OCI-LY7 (cell line): ENCODE data around the gene AGBL4. TPM values are rescaled to one million over a fixed set of nuclear protein-coding genes. Genes with fewer than 3 reads are reported as not detected.

ENCODE experiments used
- BruUV-seq: library from RNA; stranded (reverse); fragments of 400-500 nt; replicated peaks from 2 replicates; lab custom pipeline; 2021; lab: Mats Ljungman, UMichigan
- CTCF ChIA-PET: fragments of 300-600 bp; sonication (Branson Sonifier 250); formaldehyde crosslinking; loops from one replicate; lab custom pipeline; 2022; ENCODE audit warnings: antibody characterized with exemption; ENCODE audit not compliant: unreplicated experiment; lab: Charles Lee
- POLR2A ChIA-PET: fragments of 300-600 bp; sonication (Branson Sonifier 250); formaldehyde crosslinking; loops from one replicate; lab custom pipeline; 2022; ENCODE audit warnings: antibody characterized with exemption; lab: Charles Lee
- DNase-seq: peaks from one replicate; pipeline ENCODE4 v3.0.0-alpha.2; 2015; ENCODE audit warnings: low spot score
- H2AFZ ChIP-seq: fragments of 200-600 bp; sonication (generic), shearing (Covaris generic); 2 replicates; pipeline ENCODE4 v1.6.1; 2014; ENCODE audit warnings: mild to moderate bottlenecking, antibody characterized with exemption, low read length, moderate library complexity
- H3K27ac ChIP-seq: fragments of 200-600 bp; sonication (generic); 2 replicates; pipeline ENCODE4 v1.5.1; 2014; ENCODE audit warnings: mixed run types, low read depth, mild to moderate bottlenecking, moderate library complexity, low read length, inconsistent platforms; ENCODE audit not compliant: poor library complexity, severe bottlenecking
- H3K36me3 ChIP-seq: fragments of 200-600 bp; sonication (generic); 2 replicates; pipeline ENCODE4 v1.6.1; 2014; ENCODE audit warnings: mild to moderate bottlenecking, antibody characterized with exemption, low read length, moderate library complexity, mixed read lengths; ENCODE audit not compliant: insufficient read depth
- H3K4me1 ChIP-seq: fragments of 200-600 bp; sonication (generic); 2 replicates; pipeline ENCODE4 v1.5.1; 2014; ENCODE audit warnings: mild to moderate bottlenecking, low read length; ENCODE audit not compliant: insufficient read depth, poor library complexity, severe bottlenecking
- H3K4me2 ChIP-seq: fragments of 200-600 bp; sonication (generic); 2 replicates; pipeline ENCODE4 v1.6.1; 2014; ENCODE audit warnings: mild to moderate bottlenecking, low read length
- H3K4me3 ChIP-seq: fragments of 200-600 bp; sonication (generic); 2 replicates; pipeline ENCODE4 v1.5.1; 2014; ENCODE audit warnings: mild to moderate bottlenecking, low read depth, low read length; ENCODE audit not compliant: poor library complexity, severe bottlenecking
- H3K79me2 ChIP-seq: fragments of 200-600 bp; sonication (generic); 2 replicates; pipeline ENCODE4 v1.6.1; 2016; ENCODE audit warnings: low read depth, mild to moderate bottlenecking, low read length, moderate library complexity, mixed read lengths; ENCODE audit not compliant: insufficient read depth
- H3K9me2 ChIP-seq: fragments of 200-600 bp; sonication (generic); 2 replicates; pipeline ENCODE4 v1.6.1; 2016; ENCODE audit warnings: mild to moderate bottlenecking, low read length, mixed read lengths; ENCODE audit not compliant: insufficient read depth
- H3K9me3 ChIP-seq: fragments of 200-600 bp; sonication (generic); 2 replicates; pipeline ENCODE4 v1.6.1; 2014; ENCODE audit warnings: mild to moderate bottlenecking, mixed run types, low read length, mixed read lengths
- H4K20me1 ChIP-seq: fragments of 200-600 bp; sonication (generic); 2 replicates; pipeline ENCODE4 v1.6.1; 2014; ENCODE audit warnings: mild to moderate bottlenecking, antibody characterized with exemption, low read length, moderate library complexity, mixed read lengths; ENCODE audit not compliant: insufficient read depth
- EZH2phosphoT487 ChIP-seq: fragments of 200-600 bp; sonication (generic); IDR thresholded peaks from 2 replicates; pipeline ENCODE4 v1.6.1; 2018; ENCODE audit warnings: low read depth, borderline replicate concordance, mild to moderate bottlenecking, mixed run types, antibody characterized with exemption, low read length, moderate library complexity, mixed read lengths
- intact Hi-C: fragments of 100-400 bp; cut with micrococcal nuclease; formaldehyde crosslinking; loops from one replicate; pipeline ENCODE4 v1.10.0; 2022; ENCODE audit not compliant: unreplicated experiment
- total RNA-seq, 2 experiments: library from RNA; depleted of rRNA in 1 of 2; stranded (reverse); fragments of >200 nt in 1 of 2; shearing (Covaris generic) in 1 of 2; gene quantifications; 2 replicates each; pipeline ENCODE4 v1.2.3, GENCODE V29; 2014 to 2022
- TF ChIP-seq, protein P1 (sequence below): fragments of 200-600 bp; sonication (generic); conservative IDR thresholded peaks from 2 replicates; pipeline ENCODE4 v1.5.1; 2014; ENCODE audit warnings: mild to moderate bottlenecking, antibody characterized with exemption, low read length, moderate library complexity, mixed read lengths

The AGBL4 gene
- total RNA-seq, 2 experiments from 2014 or later, result not detected

DNA sequence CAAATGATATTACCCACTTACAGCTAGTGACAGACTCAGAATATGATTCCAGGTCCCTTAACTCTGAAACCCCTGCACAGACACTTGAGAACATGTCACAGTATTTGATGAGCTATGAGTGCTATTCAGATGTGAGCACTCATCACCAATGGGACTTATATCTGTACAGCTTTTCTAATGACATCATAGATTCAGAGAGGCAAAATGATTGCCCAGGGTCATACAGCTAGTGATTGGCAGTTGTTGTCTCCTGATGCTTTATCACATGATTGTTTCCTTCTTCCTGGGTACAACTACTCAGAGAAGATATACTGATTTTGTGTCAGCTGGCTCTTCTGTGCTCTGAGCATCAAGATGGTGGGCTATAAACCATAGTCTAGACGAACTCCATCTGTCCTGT, 819.0 kb downstream of the AGBL4 start:
- Histone ChIP-seq H3K4me3 (no peak overlapping the region), H3K4me1 (no peaks in the 10 kb centered on the region), H3K36me3 (no peaks in the 10 kb centered on the region), H3K27ac (no peak overlapping the region), H2AFZ (no peak overlapping the region), H3K9me3 (no peaks in the 10 kb centered on the region), H3K9me2 (no peaks in the 10 kb centered on the region), H3K79me2 (no peaks in the 10 kb centered on the region), H3K4me2 (no peak overlapping the region), H4K20me1 (no peaks in the 10 kb centered on the region)
- TF ChIP-seq, protein P1, sequence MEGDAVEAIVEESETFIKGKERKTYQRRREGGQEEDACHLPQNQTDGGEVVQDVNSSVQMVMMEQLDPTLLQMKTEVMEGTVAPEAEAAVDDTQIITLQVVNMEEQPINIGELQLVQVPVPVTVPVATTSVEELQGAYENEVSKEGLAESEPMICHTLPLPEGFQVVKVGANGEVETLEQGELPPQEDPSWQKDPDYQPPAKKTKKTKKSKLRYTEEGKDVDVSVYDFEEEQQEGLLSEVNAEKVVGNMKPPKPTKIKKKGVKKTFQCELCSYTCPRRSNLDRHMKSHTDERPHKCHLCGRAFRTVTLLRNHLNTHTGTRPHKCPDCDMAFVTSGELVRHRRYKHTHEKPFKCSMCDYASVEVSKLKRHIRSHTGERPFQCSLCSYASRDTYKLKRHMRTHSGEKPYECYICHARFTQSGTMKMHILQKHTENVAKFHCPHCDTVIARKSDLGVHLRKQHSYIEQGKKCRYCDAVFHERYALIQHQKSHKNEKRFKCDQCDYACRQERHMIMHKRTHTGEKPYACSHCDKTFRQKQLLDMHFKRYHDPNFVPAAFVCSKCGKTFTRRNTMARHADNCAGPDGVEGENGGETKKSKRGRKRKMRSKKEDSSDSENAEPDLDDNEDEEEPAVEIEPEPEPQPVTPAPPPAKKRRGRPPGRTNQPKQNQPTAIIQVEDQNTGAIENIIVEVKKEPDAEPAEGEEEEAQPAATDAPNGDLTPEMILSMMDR, result no peak
- TF ChIP-seq EZH2phosphoT487, result no peak
- CTCF ChIA-PET, result no interaction called here
- intact Hi-C loops, result no loop called here
- BruUV-seq, result no TSS peak
- POLR2A ChIA-PET, result interaction anchor here (1.1 kb wide), 1 partner anchor 18 kb away, joined by 3 read pairs; no protein-coding TSS in a partner anchor
- no peak for DNase-seq

DNA sequence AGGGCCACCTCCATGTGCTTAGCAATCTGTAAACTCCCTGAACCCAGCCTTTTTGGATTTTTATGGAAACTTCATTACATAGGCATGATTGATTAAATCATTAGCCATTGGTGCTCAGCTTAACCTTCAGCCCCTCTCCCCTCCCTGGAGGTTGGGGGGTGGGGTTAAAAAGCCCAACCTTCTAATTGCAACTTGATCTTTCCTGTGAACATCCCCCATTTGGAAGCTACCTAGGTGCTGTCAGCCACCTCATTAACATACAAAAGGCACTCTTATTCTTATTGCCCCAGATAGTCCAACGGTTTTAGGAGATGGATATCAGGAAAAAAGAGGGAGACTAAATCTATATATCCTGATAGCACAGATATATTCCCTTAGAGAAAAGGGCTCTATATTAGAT, 823.0 kb downstream of the AGBL4 start:
- no TSS peak for BruUV-seq
- Histone ChIP-seq H3K36me3 (no peaks in the 10 kb centered on the region), H3K79me2 (no peaks in the 10 kb centered on the region), H3K4me3 (no peak overlapping the region), H4K20me1 (no peaks in the 10 kb centered on the region), H2AFZ (no peak overlapping the region), H3K27ac (no peak overlapping the region), H3K9me2 (no peaks in the 10 kb centered on the region), H3K4me1 (no peaks in the 10 kb centered on the region), H3K4me2 (no peak overlapping the region), H3K9me3 (no peaks in the 10 kb centered on the region)
- no peak for DNase-seq
- ChIA-PET POLR2A (no interaction called here), CTCF (no interaction called here)
- intact Hi-C loops, result no loop called here
- TF ChIP-seq, protein P1, result no peak
- no peak for TF ChIP-seq EZH2phosphoT487

DNA sequence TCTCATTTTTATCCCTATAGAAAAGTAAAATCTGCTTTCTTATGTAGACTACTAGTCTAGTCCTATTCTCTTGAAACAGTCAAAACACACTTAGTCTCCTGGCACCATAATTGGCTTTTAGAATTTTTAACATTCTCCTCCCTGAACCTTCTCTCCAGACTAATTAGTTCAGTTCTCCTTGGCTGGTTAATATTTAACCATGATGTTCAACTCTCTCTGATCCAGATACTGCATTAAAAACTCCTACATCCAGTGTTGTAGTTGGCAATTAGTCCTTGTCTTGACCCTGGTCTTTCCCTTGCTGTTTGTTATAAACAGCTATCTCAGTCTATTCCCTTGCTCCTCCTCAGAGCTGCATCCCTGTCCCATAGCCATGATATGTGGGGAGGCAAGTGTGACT, 824.2 kb downstream of the AGBL4 start:
- no peaks in the 10 kb centered on the region for H3K4me1 ChIP-seq
- TF ChIP-seq, protein P1, result no peak
- POLR2A ChIA-PET, result no interaction called here
- H3K9me3 ChIP-seq, result no peaks in the 10 kb centered on the region
- intact Hi-C loops, result no loop called here
- no peak for DNase-seq
- no peaks in the 10 kb centered on the region for H3K79me2 ChIP-seq
- no peaks in the 10 kb centered on the region for H3K36me3 ChIP-seq
- H3K4me3 ChIP-seq, result no peak overlapping the region
- no TSS peak for BruUV-seq
- no peaks in the 10 kb centered on the region for H4K20me1 ChIP-seq
- no peaks in the 10 kb centered on the region for H3K9me2 ChIP-seq
- H3K27ac ChIP-seq, result no peak overlapping the region
- H2AFZ ChIP-seq, result no peak overlapping the region
- H3K4me2 ChIP-seq, result no peak overlapping the region
- CTCF ChIA-PET, result no interaction called here
